ENCODE results near the gene ENTPD6. TPM values are rescaled to one million over a fixed set of nuclear protein-coding genes. Genes with fewer than 3 reads are reported as not detected.
A peak's percentile ranks its signal among the peaks of the same experiment; 100 is the strongest.
"Not testable (repeated sequence)": the region's sequence is repeated elsewhere in the genome, so short reads cannot be mapped to it uniquely, and the experiment has no call there.

ENTPD6 gene
- total RNA-seq = 10 to 100 TPM; 55.3 to 58.7 TPM

DNA sequence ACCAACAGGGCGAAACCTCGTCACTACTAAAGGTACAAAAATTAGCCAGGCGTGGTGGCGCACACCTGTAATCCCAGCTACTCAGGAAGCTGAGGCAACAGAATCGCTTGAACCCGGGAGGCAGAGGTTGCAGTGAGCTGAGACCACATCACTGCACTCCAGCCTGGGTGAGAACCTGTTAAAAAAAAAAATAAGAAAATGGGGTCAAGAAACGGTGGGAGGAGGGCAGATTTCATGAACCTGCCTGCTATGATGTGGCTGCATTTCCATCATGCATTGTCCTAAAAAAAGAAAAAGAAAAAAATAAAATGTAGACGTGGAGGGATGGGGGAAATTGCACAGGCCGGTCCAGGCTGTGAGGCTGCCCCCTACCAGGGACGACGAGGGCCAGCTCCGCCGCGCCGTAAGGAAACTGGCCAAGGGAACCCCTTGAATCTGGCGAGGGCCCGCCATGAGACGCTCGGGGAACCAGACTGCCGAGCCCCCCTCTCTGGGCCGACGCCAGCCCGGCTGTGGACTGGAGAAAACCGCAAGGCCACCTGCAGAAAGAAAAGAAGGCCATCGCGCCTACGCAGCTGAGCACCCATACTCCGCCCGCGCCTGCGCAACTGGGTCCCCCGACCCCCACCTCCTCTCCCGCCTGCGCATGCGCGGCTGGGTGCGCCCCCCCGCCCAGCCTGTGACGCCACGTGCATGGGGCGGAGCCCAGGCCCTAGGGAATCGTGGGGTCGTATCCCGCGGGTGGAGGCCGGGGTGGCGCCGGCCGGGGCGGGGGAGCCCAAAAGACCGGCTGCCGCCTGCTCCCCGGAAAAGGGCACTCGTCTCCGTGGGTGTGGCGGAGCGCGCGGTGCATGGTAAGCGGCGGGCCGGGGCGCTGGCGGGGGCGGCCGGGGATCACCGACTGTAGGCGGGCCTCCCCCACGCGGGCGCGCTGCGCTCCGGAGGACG, at the start of gene ENTPD6:
Gene ENTPD6, plus strand, starts transcription at position 699 of the 948 bp plus-strand sequence. CDS start 10,825 bp downstream, outside the sequence.
- H3K27me3 Mint-ChIP-seq (ENCODE audit: low read depth) = no peaks in the 10 kb centered on the region
- DNase-seq (peak; percentile 90 to 95), ATAC-seq (replicated peaks in 1 of 2) (peak; percentile 85 to 86)
- H3K9me3 Mint-ChIP-seq = no peaks in the 10 kb centered on the region
- peaks cover 48% of the 10 kb centered on the region for H3K4me1 Mint-ChIP-seq (ENCODE audit: low read depth)
- H3K4me3 Mint-ChIP-seq = peak within 1 kb of the TSS; percentile 97
- no peaks in the 10 kb centered on the region for H3K36me3 Mint-ChIP-seq (ENCODE audit: insufficient read depth in 2 of 2)
- H3K27ac Mint-ChIP-seq = peak within 1 kb of the TSS; percentile 93

DNA sequence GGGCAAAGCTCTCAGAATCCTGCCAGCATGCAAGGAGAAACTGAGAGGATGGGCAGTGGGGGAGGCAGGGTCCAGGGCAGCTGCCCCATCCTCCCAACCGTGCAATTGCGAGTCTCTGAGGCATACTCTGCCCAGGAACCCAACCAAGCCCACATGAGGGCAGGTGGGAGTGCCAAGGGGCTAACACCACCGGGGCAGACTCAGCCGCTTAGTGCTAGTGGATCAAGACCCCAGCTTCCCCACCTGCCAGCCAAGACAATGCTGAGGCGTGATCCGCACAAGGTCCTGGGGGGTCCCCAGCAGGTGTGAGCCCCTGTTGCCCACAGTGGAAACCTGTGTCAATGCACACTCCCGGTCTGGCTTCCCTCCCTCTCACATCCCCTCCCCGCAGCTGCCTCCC, 48.5 kb upstream of the ENTPD6 start:
- peaks cover 15% of the 10 kb centered on the region for H3K27me3 Mint-ChIP-seq (ENCODE audit: low read depth)
- no peak overlapping the region for H3K4me3 Mint-ChIP-seq
- ATAC-seq (replicated peaks in 1 of 2) (no peak), DNase-seq (no peak)
- H3K9me3 Mint-ChIP-seq = no peaks in the 10 kb centered on the region
- H3K27ac Mint-ChIP-seq = no peak overlapping the region
- H3K4me1 Mint-ChIP-seq (ENCODE audit: low read depth) = peaks cover 6% of the 10 kb centered on the region
- H3K36me3 Mint-ChIP-seq (ENCODE audit: insufficient read depth in 2 of 2) = no peaks in the 10 kb centered on the region

DNA sequence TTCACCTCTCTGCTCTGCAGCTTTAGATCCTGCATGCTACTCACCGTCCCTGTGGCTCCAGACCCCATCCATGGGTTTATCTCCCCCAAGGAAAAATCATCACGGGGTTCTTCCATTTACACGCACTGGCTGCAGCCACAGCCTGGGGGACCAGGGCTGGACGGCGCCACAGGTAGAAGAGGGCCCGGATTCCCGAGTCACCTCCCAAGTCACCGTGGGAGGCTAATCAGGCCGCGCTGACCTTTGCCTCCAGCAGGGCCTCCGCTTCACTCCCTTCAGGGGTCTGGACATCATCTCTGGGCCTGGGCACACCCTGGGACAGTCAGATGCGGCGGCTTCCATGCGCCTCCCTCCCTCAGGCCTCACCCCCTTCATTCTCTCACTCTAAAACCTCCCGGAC, 47.8 kb upstream of the ENTPD6 start:
- Mint-ChIP-seq H3K4me1 (ENCODE audit: low read depth) (peaks cover 6% of the 10 kb centered on the region), H3K4me3 (no peak overlapping the region), H3K27me3 (ENCODE audit: low read depth) (peaks cover 15% of the 10 kb centered on the region), H3K36me3 (ENCODE audit: insufficient read depth in 2 of 2) (no peaks in the 10 kb centered on the region), H3K27ac (no peak overlapping the region), H3K9me3 (no peaks in the 10 kb centered on the region)
- DNase-seq (no peak), ATAC-seq (replicated peaks in 1 of 2) (no peak)

DNA sequence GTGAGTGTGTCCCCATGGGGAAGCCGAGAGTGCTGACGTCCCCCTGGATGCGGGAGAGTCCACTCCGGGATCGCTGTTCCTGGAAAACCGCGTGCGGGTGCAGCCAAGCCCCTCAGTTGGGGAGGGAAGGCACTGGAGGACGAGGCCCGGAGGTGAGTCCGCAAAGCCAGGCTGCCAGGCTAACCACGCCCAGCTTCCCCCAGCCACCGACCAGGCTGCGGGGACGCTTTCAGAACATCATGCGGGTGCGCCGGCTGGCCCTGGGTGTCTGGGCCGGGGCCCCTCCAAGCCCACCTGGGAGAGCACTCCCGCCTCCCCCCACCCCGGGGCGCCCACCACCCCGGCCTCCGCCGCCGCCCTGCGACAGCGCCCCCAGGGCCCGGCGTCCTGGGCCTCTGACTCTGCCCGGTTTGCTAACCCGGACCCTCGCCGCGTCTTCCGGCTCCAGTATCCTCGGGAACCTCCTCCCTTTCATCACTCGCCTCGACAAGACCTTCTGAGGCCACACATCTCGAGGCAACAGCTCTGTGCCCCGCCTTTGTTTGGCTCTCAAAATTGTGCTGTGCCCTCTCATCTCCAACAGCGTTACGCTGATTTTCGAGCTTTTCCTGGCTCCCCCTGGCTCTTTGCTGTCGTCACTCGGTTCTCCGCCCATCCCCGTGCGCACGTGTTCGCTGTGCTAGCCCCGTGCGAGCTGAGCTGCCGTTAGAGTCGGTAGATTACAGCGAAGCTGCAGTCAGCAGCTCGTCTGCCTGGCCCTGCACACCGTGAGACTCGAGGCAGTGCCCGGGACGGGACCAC, 47.1 kb upstream of the ENTPD6 start:
- Mint-ChIP-seq H3K4me3 (peak overlapping the region; percentile 84 to 91), H3K4me1 (ENCODE audit: low read depth) (peaks cover 6% of the 10 kb centered on the region)

DNA sequence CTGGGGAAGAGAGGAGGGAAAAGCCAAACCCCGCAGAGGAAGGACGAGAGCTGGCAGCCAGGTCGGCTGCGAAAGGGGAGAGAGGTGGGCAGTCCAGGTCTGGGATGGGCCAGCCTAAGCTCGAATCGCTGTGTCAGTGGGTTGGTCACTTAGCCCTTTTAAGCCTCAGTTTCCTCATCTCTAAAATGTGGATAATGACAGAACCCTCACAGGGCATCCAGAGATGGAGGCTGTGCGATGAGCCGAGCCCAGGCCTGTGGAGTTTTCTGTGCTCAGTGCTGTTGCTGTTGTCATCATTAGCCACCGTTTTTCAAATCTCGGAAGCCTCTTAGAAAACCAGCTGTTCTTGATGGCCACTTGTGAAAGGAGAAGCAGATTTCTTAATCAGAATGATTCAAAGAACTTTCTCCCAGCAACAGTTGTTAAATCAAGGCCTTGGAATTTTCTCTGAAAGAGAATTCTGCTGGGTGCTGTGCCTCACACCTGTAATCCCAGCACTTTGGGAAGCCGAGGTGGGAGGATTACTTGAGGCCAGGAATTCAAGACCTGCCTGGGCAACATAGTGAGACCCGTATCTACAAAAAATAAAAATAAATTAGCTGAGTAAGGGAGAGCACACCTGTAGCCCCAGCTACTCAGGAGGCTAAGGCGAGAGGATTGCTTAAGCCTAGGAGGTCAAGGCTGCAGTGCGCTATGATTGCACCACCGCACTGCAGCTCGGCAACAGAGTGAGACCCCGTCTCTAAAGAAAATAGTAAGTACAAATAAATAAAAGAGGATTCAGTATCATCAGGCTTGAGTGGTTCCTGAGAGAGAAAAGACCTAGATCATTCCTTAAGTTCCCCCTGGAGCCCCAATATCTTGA, 46.3 kb upstream of the ENTPD6 start:
- ATAC-seq (replicated peaks in 1 of 2) = no peak
- DNase-seq = no peak
- peaks cover 15% of the 10 kb centered on the region for H3K27me3 Mint-ChIP-seq (ENCODE audit: low read depth)
- H3K4me1 Mint-ChIP-seq (ENCODE audit: low read depth) = peaks cover 6% of the 10 kb centered on the region
- H3K4me3 Mint-ChIP-seq = peak overlapping the region; percentile 84 to 91
- no peaks in the 10 kb centered on the region for H3K9me3 Mint-ChIP-seq
- no peak overlapping the region for H3K27ac Mint-ChIP-seq
- no peaks in the 10 kb centered on the region for H3K36me3 Mint-ChIP-seq (ENCODE audit: insufficient read depth in 2 of 2)

More for the DNA sequence above, 47.1 kb upstream of the ENTPD6 start:
- Mint-ChIP-seq H3K36me3 (ENCODE audit: insufficient read depth in 2 of 2) (no peaks in the 10 kb centered on the region), H3K9me3 (no peaks in the 10 kb centered on the region), H3K27ac (peak overlapping the region; percentile 13), H3K27me3 (ENCODE audit: low read depth) (peaks cover 15% of the 10 kb centered on the region)
- DNase-seq = peak; percentile 46 to 52
- ATAC-seq (replicated peaks in 1 of 2) = peak; percentile 87 to 89

DNA sequence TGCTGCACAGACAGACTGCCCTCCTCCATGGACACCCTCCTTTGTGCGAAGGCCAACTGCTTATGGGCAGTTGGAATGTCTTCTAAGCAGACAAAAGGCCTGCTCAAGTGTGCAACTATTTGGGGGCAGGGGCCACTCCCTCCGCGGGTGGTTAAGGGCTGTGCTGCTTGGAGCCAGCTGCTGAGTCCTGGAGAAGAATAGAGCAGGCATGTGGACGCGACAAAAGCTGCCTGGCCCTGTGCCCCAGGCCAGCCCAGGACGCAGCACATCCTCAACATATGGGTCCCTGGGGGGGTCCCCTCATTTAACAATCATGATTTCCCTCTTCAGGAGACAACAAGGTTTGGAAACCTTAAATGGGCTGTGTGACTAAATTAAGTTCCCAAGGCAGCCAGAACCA, 45.5 kb upstream of the ENTPD6 start:
- ATAC-seq (replicated peaks in 1 of 2) (no peak), DNase-seq (no peak)
- no peaks in the 10 kb centered on the region for H3K36me3 Mint-ChIP-seq (ENCODE audit: insufficient read depth in 2 of 2)
- H3K27me3 Mint-ChIP-seq (ENCODE audit: low read depth) = peaks cover 15% of the 10 kb centered on the region
- H3K27ac Mint-ChIP-seq = no peak overlapping the region
- no peaks in the 10 kb centered on the region for H3K9me3 Mint-ChIP-seq
- peaks cover 6% of the 10 kb centered on the region for H3K4me1 Mint-ChIP-seq (ENCODE audit: low read depth)
- peak overlapping the region in 1 of 2 donors; percentile 26 for H3K4me3 Mint-ChIP-seq

DNA sequence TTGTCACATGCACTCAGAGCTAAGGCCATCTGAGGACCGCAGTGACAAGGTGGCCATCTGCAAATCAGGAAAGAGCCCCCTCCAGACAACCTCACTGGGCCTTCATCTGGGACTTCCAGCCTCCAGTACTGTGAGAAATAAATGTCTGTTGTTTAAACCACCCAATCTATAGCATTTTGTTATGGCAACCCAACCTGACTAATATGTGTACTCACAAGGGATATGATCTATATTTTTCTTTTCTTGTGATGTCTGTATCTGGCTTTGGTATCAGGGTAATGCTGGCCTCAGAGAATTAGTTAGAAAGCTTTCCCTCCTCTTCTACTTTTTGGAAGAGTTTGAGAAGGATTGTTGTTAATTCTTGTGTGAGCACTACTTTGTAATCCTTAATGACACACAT, 37.5 kb upstream of the ENTPD6 start:
- Mint-ChIP-seq H3K36me3 (ENCODE audit: insufficient read depth in 2 of 2) (peaks cover 0 to 1% of the 10 kb centered on the region in 2 donors), H3K27ac (no peak overlapping the region), H3K9me3 (no peaks in the 10 kb centered on the region), H3K4me3 (no peak overlapping the region), H3K4me1 (ENCODE audit: low read depth) (peaks cover 37% of the 10 kb centered on the region), H3K27me3 (ENCODE audit: low read depth) (peaks cover 9% of the 10 kb centered on the region)
- DNase-seq = no peak
- peak; percentile 55 to 61 for ATAC-seq (replicated peaks in 1 of 2)

DNA sequence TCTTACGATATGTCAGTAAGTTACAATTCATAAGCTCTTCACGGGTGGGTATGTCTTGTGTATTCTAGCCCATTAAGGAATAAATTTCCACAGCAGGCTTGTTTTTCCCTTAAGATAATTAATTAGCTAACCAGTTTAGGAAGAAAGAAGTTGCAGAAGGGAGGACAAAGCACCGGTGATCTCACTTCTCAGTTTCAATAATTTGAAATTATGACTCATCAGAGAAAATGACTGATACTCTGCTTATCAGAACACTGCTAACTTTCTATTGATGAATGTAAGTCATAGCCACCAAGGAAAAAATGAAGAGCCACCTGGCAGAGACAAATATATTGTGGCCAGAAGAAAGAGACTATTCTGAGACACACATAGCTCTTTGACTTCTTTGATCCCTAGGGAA, 35.0 kb upstream of the ENTPD6 start:
- peaks cover 0 to 4% of the 10 kb centered on the region in 2 donors for H3K36me3 Mint-ChIP-seq (ENCODE audit: insufficient read depth in 2 of 2)
- no peaks in the 10 kb centered on the region for H3K9me3 Mint-ChIP-seq
- no peak for DNase-seq
- no peak overlapping the region for H3K27ac Mint-ChIP-seq
- peaks cover 19% of the 10 kb centered on the region for H3K27me3 Mint-ChIP-seq (ENCODE audit: low read depth)
- peaks cover 37% of the 10 kb centered on the region for H3K4me1 Mint-ChIP-seq (ENCODE audit: low read depth)
- peak overlapping the region; percentile 3 to 16 for H3K4me3 Mint-ChIP-seq
- ATAC-seq (replicated peaks in 1 of 2) = peak; percentile 93 to 94

DNA sequence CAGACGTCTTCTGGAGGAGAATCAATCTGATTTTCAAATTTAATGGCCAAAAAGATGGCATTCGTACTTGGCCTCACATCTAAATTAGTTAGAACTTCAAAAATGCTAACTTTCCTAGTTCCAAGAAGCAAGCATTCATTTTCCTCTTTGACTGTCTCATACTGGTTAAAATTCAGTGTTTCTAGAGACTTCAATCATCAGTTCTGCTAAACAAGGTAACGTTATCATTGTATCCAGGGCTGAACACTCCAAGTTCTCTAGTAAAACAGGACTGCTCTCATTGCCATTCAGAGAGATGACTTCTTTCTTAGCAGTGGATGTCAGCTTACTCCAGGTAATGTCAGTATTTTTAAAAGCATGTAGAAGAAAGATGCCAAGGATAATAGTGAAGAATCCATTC, 34.6 kb upstream of the ENTPD6 start:
- Mint-ChIP-seq H3K27me3 (ENCODE audit: low read depth) (peaks cover 19% of the 10 kb centered on the region), H3K27ac (no peak overlapping the region), H3K4me1 (ENCODE audit: low read depth) (peaks cover 37% of the 10 kb centered on the region), H3K4me3 (peak overlapping the region in 1 of 2 donors; percentile 16), H3K36me3 (ENCODE audit: insufficient read depth in 2 of 2) (peaks cover 0 to 4% of the 10 kb centered on the region in 2 donors), H3K9me3 (no peaks in the 10 kb centered on the region)
- DNase-seq (no peak), ATAC-seq (replicated peaks in 1 of 2) (peak; percentile 50 to 55)

DNA sequence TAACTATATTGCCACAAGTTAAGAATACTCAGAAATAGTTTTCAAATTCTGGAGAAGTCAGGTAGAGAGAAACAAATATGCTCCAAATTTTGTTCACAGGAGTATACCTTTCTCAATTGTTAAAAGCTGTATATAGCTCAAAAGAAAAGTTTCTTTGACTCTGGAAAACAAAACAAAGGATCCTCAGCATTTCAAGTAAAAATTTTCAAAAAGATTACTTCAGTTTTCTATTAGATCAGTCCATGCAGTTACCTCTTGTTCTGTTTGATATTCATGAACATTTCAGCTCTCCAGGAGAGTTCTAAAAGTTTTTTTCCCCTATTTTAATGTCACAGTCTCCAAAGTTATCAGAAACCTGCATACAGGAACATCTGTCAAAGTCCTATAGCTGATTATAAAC, 30.4 kb upstream of the ENTPD6 start:
- Mint-ChIP-seq H3K27me3 (ENCODE audit: low read depth) (peaks cover 40% of the 10 kb centered on the region), H3K36me3 (ENCODE audit: insufficient read depth in 2 of 2) (peaks cover 0 to 4% of the 10 kb centered on the region in 2 donors), H3K4me3 (no peak overlapping the region), H3K9me3 (peaks cover 0 to 2% of the 10 kb centered on the region in 2 donors), H3K27ac (no peak overlapping the region), H3K4me1 (ENCODE audit: low read depth) (peaks cover 14% of the 10 kb centered on the region)
- DNase-seq (no peak), ATAC-seq (replicated peaks in 1 of 2) (no peak)

DNA sequence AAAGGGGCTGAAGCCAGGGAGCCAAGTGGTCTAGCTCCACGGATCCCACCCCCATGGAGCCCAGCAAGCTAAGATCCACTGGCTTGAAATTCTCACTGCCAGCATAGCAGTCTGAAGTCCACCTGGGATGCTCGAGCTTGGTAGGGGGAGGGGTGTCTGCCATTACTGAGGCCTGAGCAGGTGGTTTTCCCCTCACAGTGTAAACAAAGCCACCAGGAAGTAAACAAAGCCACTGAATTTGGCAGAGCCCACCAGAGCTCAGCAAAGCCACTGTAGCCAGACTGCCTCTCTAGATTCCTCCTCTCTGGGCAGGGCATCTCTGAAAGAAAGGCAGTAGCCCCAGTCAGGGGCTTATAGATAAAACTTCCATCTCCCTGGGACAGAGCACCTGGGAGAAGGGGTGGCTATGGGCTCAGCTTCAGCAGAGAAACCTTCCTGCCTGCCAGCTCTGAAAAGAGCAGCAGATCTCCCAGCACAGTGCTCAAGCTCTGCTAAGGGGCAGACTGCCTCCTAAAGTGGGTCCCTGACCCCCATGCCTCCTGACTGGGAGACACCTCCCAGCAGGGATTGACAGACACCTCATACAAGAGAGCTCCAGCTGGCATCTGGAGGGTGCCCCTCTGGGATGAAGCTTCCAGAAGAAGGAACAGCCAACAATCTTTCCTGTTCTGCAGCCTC, 29.3 kb upstream of the ENTPD6 start:
- H3K27me3 Mint-ChIP-seq (ENCODE audit: low read depth) = peaks cover 40% of the 10 kb centered on the region
- not testable (repeated sequence) for H3K27ac Mint-ChIP-seq; H3K36me3 Mint-ChIP-seq (ENCODE audit: insufficient read depth in 2 of 2); ATAC-seq (replicated peaks in 1 of 2); H3K4me1 Mint-ChIP-seq (ENCODE audit: low read depth); DNase-seq; H3K4me3 Mint-ChIP-seq; H3K9me3 Mint-ChIP-seq

DNA sequence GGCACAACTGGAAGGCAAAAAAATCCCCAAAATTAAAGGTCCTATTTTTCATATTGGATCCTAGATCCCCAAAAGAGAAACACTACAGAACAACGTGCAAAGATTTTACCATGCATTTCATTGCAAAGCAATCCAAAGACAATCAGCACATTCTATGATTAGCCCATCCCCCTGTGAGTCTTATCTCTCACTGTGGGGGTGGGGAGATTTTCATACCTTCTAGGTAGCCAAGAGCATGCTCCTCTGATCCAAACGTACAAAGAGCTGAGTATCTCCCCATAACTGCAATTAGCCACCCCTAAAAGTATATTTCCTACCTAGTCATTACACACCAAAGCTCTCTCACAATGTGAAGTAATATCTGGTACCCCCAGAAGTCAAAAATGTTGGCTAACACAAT, 22.2 kb upstream of the ENTPD6 start:
- Mint-ChIP-seq H3K4me3 (no peak overlapping the region), H3K36me3 (ENCODE audit: insufficient read depth in 2 of 2) (no peaks in the 10 kb centered on the region), H3K27ac (no peak overlapping the region)

More for the DNA sequence above, 22.2 kb upstream of the ENTPD6 start:
- no peaks in the 10 kb centered on the region for H3K9me3 Mint-ChIP-seq
- peaks cover 9% of the 10 kb centered on the region for H3K4me1 Mint-ChIP-seq (ENCODE audit: low read depth)
- ATAC-seq (replicated peaks in 1 of 2) (no peak), DNase-seq (no peak)
- H3K27me3 Mint-ChIP-seq (ENCODE audit: low read depth) = peaks cover 12% of the 10 kb centered on the region

Data from activated T-cell treated with anti-CD3 and anti-CD28 coated beads, Interleukin-2, amount 50 U/mL, for 72 hours (primary cell).